Measurements from ENCODE around the gene NFKB1.
"Not testable (repeated sequence)": the region's sequence is repeated elsewhere in the genome, so short reads cannot be mapped to it uniquely, and the experiment has no call there.

NFKB1 gene

DNA sequence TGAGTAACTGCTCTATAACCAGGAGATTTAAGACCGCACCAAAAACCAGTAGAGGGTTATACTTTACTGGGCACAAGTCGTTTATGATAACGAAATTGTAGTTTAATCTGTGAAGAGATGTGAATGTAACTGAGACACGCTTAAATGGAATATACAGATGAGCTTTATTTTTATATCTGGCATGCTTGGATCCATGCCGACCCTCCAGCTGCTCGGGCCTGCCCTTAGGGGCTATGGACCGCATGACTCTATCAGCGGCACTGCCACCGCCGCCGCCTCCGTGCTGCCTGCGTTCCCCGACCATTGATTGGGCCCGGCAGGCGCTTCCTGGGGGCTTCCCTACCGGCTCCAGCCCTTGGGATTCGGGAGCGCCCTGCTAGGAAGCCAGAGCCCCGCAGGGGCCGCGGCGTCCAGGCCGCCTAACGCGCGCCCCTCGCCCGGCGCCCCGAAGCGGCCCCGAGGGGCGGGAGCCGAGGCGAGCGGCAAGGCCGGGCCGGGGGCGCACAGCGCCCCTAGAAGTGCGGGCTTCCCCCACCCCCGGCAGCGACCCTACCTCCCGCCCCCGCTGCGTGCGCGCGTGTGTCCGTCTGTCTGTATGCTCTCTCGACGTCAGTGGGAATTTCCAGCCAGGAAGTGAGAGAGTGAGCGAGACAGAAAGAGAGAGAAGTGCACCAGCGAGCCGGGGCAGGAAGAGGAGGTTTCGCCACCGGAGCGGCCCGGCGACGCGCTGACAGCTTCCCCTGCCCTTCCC, at the start of gene NFKB1:
NFKB1 (plus strand) TSS at position 664 of the 751 bp plus-strand sequence. CDS start 24,160 bp downstream, outside the sequence.
- no peak for FAIRE-seq

- no peak for FAIRE-seq
These were observed 48.3 kb upstream of the NFKB1 start for GRCh38 chr4:102452854-102453253.

DNA sequence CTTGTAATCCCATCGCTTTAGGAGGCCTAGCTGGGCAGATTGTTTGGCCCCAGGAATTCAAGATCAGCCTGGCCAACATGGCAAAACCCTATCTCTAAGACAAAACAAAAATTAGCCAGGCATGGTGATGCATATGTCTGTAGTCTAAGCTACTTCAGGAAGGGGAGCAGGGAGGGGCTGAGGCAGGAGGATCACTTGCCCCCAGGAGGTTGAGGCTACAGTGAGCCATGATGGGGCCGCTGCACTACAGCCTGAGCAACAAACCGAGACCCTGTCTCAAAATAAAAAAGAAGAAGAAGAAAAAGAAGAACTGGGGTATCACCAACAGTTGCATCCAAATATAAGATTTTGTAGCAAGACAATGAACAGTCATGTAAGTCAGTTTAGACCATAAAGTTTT, 47.3 kb upstream of the NFKB1 start:
- no peak for FAIRE-seq

- FAIRE-seq: no peak
These were observed 46.9 kb upstream of the NFKB1 start for GRCh38 chr4:102454268-102454667.

- FAIRE-seq: no peak
These were observed 46.0 kb upstream of the NFKB1 start for GRCh38 chr4:102454981-102455685.

GRCh38 chr4:102455750-102456149, 45.4 kb upstream of the NFKB1 start:
- no peak for FAIRE-seq

GRCh38 chr4:102466298-102466697, 34.9 kb upstream of the NFKB1 start:
- FAIRE-seq: no peak

DNA sequence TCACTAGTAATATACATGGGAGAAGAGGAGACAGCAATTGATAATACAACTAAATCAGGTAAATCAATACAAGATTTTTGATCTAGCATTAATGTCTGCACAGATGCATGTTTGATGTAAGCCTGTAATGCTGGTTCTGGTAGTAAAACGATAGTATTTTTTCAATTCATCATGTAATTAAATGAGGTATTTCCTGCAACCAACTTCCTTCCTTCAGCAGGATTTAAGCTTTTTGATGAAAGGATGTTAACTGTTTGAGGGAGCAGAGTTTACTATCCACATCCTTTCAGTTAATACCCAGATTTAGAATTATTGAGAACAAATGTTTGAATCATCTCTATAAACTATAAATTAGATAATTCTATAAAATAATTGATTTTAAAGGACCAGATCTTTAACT, 31.4 kb upstream of the NFKB1 start:
- FAIRE-seq: no peak

DNA sequence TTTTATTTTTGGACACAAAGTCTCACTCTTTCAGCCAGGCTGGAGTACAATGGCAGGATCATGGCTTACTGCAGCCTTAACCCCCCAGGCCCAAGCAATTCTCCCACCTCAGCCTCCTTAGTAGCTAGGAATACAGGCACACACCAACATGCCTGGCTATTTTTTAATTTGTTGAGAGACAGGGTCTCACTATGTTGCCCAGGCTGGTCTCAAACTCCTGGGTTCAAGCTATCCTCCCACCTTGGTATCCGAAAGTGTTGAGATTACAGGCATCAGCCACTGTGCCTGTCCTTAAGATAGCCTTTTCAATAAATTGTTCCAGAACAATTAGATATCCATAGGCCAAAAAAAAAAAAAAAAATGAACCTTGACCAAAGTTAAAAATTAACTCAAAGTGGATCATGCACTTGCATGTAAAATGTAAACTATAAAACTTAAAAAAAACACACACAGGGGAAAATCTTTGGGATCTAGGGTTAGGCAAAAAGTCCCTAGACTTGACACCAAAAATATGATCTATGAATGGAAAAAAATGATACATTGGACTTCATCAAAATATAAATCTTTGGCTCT, 28.6 kb upstream of the NFKB1 start:
- no peak for FAIRE-seq

- no peak for FAIRE-seq
These were observed 27.7 kb upstream of the NFKB1 start for GRCh38 chr4:102473476-102473875.

- no peak for FAIRE-seq
These were observed 26.2 kb upstream of the NFKB1 start for GRCh38 chr4:102474736-102475504.

DNA sequence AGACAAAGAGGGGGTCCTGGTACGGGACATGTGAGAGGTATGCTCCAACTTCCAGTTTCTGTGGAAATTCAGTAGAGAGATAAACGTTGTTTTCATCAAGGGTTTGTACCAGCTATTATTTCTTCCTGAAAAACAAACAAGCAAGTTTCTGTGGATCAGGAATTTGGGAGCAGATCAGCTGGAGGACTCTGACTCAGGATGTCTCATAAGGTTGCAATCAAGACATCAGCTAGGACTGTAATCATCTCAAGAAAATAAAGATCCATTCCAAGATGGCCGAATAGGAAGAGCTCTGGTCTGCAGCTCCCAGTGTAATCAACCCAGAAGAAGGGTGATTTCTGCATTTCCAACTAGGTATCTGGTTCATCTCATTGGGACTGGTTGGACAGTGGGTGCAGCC, 23.5 kb upstream of the NFKB1 start:
- FAIRE-seq: no peak

DNA sequence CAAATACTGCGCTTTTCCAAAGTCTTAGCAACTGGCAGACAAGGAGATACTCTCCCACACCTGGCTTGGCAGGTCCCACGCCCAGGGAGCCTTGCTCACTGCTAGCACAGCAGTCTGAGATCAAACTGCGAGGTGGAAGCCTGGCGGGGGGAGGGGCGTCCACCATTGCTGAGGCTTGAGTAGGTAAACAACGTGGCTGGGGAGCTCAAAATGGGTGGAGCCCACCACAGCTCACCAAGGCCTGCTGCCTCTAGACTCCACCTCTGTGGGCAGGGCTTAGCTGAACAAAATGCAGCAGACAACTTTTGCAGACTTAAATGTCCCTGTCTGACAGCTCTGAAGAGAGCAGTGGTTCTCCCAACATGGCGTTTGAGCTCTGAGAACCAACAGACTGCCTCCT, 23.0 kb upstream of the NFKB1 start:
- no peak for FAIRE-seq

DNA sequence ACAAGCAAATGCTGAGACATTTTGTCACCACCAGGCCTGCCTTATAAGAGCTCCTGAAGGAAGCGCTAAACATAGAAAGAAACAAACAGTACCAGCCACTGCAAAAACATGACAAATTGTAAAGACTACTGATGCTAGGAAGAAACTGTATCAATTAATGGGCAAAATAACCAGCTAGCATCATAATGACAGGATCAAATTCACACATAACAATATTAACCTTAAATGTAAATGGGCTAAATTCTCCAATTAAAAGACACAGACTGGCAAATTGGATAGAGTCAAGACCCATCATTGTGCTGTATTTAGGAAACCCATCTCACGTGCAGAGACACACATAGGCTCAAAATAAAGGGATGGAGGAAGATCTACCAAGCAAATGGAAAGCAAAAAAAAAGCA, 21.3 kb upstream of the NFKB1 start:
- not testable (repeated sequence) for FAIRE-seq

- FAIRE-seq: no peak
These were observed 18.0 kb upstream of the NFKB1 start for GRCh38 chr4:102483120-102483519.

GRCh38 chr4:102483990-102484692, 17.0 kb upstream of the NFKB1 start:
- not testable (repeated sequence) for FAIRE-seq

- FAIRE-seq: no peak
These were observed 8.5 kb upstream of the NFKB1 start for GRCh38 chr4:102492531-102493241.

GRCh38 chr4:102493257-102493656, 7.9 kb upstream of the NFKB1 start:
- FAIRE-seq: no peak

- FAIRE-seq: no peak
These were observed 7.4 kb upstream of the NFKB1 start for GRCh38 chr4:102493794-102494193.

GRCh38 chr4:102494603-102495002, 6.6 kb upstream of the NFKB1 start:
- FAIRE-seq: no peak

GRCh38 chr4:102497986-102498385, 3.2 kb upstream of the NFKB1 start:
- no peak for FAIRE-seq

GRCh38 chr4:102500352-102500695, 835 bp upstream of the NFKB1 start:
- no peak for FAIRE-seq
